Endothelial cell of umbilical vein (primary cell): ENCODE measurements around the gene PLA2G2A.

Experiments
- JUN ChIP-seq: IDR thresholded peaks from 2 replicates; pipeline ENCODE4 v1.6.1; 2011; ENCODE audit warnings: borderline replicate concordance, low read depth; ENCODE audit not compliant: insufficient read length, insufficient read depth
- TF ChIP-seq, protein P1 (sequence below), 2 donors: IDR thresholded peaks; 1 replicate in 1 of 2; 2 replicates in 1 of 2; pipeline ENCODE4 v1.5.1; 2011; ENCODE audit warnings: low read length in 2 of 2, mild to moderate bottlenecking in 2 of 2, moderate library complexity in 2 of 2, control low read depth in 1 of 2, inconsistent platforms in 1 of 2, low read depth in 1 of 2; ENCODE audit not compliant: insufficient read depth in 1 of 2; ENCODE audit errors: extremely low read depth in 1 of 2

DNA sequence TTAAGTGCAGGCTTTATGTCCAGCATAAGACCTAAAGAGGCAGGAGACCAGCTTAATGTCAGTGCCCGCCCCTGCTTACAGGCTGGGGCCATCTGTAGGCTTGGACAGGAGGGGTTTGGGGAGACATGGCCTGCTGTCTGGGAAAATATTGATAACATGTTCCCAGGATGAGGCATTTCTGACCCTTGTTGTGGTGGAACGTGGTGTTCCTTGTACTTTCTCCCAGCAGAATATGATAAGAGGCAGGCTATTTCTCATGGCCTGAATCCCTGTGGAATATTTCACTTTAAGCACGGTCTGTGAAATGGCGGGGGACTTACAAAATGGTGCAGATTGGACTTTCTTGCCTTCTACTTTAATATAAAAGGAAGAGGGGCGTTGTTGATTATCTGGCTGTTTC lies 48.7 kb upstream of the PLA2G2A start:
- TF ChIP-seq, protein P1, sequence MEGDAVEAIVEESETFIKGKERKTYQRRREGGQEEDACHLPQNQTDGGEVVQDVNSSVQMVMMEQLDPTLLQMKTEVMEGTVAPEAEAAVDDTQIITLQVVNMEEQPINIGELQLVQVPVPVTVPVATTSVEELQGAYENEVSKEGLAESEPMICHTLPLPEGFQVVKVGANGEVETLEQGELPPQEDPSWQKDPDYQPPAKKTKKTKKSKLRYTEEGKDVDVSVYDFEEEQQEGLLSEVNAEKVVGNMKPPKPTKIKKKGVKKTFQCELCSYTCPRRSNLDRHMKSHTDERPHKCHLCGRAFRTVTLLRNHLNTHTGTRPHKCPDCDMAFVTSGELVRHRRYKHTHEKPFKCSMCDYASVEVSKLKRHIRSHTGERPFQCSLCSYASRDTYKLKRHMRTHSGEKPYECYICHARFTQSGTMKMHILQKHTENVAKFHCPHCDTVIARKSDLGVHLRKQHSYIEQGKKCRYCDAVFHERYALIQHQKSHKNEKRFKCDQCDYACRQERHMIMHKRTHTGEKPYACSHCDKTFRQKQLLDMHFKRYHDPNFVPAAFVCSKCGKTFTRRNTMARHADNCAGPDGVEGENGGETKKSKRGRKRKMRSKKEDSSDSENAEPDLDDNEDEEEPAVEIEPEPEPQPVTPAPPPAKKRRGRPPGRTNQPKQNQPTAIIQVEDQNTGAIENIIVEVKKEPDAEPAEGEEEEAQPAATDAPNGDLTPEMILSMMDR (IDR thresholded peaks at IDR 0.05; ENCODE audit: extremely low read depth in 1 of 2, insufficient read depth in 1 of 2, low read depth in 1 of 2, low read length in 2 of 2): no peak
- TF ChIP-seq JUN: no peak
